Fibroblast of skin of left quadriceps (primary cell): ENCODE data around the gene IFI35.
"Not testable (repeated sequence)": the region's sequence is repeated elsewhere in the genome, so short reads cannot be mapped to it uniquely, and the experiment has no call there.

Source experiments
- DNase-seq, 2 experiments: peaks; one replicate each; pipeline ENCODE4 v3.0.0-alpha.2; 2013; ENCODE audit warnings: low read depth in 2 of 2

The IFI35 gene

DNA sequence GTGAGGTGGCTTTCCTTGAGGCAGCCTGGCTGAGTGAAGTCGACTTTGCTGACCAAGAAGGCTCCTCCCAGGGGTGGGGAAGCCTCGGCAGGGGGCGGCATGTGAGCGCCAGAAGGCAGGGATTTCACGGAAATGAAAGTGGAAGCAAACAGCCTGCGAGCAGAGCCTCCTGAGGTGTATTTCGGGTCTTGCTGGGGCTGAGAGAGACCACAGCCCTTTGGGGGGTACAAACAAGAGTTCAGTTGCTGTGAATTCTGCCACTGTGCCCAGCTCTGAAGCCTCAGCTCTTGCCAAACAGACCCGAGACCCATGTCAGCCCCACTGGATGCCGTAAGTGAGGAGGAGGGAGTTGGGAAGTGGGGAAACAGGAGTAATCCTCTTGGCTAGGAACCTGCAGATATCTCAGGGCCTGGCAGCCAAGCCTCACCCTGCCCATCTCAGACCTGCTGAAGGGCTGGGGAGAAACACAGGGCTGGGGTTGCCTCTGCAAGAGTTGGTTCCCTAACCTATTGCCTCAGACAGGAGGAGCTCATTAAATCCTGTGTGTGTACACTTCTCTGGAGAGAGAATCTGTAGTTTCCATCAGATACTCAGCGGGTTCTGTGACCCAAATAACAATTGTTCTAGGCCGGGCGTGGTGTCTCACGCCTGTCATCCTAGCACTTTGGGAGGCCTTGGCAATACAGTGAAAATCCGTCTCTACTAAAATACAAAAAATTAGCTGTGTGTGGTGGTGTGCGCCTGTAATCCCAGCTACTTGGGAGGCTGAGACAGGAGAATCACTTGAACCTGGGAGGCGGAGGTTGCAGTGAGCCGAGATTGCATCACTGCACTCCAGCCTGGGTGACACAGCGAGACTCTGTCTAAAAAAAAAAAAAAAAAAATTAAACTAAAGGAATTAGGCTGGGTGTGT is at the start of gene IFI35:
Gene IFI35 (plus strand): TSS at position 146 of the 913 bp plus-strand sequence. CDS start 164 bp downstream, at position 310.
- peak; percentile 53 to 54 for DNase-seq

DNA sequence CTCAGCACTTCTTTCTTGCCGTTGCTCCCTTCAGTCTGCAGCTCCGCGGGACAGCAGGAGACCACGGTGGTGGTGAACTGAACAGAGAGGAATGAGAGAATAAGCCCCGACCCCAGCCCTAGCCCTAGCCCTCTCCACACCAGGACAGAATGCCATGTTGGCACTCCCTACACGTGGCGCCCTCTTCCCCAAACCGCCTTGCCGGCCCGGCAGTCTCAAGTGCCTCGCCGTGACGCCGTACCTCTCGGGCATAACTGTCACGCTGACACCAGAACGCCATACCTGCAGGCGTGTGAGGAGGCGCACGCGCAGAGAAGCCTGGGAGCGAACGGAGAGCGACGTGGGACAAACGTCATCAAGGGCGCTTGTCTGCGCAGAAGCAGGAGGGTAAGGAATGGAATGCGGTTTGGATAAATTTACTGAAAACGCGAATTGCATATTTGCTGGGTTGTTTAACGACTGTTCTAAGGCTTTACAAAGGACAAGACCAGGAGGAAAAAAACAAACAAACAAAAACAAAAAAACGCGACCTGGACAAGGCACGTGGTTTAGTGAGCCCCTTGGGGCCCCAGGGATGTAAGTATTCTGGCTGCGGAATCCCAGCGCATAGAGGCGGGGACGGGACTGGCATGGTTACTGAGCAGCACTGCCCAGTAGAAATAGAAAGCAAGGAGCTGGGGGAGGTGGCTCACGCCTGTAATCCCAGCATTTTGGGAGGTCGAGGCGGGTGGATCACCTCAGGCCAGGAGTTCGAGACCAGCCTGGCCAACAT is 42.2 kb upstream of the IFI35 start, which contains the start of gene AARSD1:
Gene AARSD1 (minus strand): TSS at position 294 of the 772 bp plus-strand sequence. CDS start 14 bp downstream, at position 280.
- peak; percentile 79 to 81 for DNase-seq

DNA sequence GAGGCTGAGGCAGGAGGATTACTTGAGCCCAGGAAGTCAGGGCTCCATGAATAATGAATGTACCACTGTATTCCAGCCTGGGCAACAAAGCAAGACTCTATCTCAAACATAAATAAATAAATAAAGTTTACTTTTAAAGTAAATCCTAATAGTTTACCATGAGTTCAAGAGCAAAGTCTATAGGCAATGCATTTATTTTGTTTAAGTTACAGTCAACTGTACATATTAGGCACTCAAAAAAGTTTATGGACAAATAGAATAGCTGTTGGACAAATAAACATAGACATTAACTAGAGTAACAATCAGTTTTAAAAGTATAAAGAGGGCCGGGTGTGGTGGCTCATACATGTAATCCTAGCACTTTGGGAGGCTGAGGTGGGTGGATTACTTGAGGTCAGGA is 38.7 kb upstream of the IFI35 start:
- DNase-seq, result no peak

DNA sequence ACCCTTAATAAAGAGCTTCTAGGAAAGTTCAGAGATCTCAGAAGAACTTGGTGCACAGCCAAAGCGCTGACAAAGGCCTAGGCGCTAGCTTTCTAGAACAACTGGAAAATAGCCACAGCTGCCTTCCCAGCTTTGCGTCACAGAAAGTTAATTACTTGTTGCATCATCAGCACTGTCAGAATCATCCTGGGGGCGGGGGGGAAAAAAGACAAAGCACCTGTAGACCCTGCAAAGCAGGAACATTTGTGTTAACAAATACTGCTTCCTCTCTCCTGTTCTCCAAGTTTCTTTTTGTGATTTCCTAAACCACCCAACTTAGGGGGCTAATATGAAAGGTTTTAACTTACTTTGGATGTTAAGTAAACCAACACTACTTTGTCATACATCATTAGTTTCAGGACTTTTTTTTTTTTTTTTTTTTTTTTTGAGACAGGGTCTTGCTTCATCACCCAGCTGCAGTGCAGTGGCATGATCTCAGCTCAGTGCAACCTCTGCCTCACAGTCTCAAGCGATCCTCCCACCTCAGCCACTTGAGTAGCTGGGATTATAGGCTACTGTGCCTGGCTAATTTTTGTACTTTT is 37.5 kb upstream of the IFI35 start:
- no peak for DNase-seq

DNA sequence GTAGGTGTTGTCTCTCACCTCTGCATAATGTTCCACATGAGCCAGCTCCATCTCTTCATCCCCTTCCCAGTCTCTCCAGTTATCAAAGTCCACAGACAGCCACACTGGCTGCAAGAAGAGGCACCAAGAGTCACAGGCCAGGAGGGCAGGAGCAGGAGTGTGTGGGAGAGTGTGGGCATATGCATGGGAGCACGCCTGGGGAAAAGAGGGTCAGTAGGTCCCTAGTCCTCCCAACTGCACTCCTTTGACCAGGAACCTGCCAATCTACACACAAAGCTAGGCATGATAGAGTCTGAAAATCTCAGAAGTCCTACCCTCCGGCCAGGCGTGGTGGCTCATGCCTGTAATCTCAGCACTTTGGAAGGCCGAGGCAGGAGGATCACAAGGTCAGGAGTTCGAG is 35.0 kb upstream of the IFI35 start:
- no peak for DNase-seq

DNA sequence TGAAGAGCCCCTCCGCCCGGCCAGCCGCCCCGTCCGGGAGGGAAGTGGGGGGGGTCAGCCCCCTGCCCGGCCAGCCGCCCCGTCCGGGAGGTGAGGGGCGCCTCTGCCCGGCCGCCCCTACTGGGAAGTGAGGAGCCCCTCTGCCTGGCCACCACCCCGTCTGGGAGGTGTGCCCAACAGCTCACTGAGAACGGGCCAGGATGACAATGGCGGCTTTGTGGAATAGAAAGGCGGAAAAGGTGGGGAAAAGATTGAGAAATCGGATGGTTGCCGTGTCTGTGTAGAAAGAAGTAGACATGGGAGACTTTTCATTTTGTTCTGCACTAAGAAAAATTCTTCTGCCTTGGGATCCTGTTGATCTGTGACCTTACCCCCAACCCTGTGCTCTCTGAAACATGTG is 33.3 kb upstream of the IFI35 start:
- DNase-seq, result not testable (repeated sequence)

DNA sequence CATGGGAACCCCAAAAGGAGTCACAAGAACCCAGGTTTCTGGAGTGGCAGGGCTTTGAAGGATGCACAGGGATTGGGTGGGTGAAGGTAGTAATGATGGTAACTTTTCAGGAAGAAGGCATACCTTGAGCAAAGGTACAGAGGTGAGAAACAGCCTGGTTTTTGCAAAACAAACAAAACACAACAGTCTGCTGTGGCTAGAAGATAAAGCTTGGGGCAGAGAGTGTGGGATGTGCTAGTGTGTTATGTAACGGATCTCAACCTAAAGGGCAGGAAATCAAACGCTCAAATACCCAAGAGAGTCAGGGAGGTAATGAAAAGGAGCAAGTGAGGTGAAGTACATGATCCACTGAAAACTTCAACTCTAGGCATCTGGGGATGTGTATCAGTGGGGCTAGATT is 31.3 kb upstream of the IFI35 start:
- DNase-seq, result no peak

DNA sequence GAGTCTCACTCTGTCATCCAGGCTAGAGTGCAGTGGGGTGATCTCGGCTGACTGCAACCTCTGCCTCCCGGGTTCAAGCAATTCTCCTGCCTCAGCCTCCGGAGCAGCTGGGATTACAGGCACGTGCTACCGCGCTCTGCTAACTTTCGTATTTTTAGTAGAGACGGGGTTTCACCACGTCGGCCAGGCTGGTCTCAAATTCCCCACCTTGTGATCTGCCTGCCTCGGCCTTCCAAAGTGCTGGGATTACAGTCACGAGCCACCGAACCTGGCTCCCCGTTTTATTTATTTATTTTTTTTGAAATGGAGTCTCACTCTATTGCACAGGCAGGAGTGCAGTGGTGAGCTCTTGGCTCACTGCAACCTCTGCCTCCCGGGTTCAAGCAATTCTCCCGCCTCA is 30.9 kb upstream of the IFI35 start:
- not testable (repeated sequence) for DNase-seq

DNA sequence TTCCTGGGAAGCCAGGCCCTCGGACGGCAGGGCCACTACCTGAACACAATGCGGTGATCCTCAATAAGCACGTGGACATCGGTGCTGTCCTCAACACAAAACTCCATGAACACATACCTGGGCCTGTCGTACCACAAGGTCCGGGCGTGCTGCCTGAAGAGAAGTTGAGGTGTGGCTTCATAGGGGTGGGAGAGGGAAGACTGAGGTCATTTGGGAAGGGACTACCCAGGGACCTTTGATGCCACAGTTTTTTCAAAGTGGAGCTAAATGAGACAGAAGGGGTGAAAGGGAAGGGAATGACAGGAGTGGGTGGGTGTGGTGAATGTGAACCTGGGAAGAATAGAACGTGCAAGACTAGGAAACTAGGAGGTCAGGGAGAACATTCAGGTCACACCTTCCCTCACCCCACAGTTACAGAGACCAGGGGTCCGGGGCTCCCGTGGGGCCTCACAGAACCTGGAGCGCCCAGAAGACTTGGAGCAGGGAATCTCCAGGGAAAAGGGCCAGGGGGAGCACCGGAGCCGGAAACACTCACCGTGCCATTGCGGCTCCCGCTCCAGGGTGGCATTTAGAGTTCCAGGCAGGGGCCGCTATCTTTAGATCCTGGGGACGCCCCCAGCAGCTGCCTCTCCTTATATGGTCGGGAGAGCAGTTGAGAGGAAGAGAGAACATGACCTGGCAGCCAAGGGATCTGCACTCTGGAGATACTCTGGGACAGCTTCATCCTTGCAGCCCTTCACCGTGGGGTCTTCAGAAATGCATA is 26.9 kb upstream of the IFI35 start, which contains the start of gene PTGES3L:
Gene PTGES3L (minus strand): TSS at position 570 of the 763 bp plus-strand sequence. CDS start 27 bp downstream, at position 543.
- DNase-seq, result no peak

DNA sequence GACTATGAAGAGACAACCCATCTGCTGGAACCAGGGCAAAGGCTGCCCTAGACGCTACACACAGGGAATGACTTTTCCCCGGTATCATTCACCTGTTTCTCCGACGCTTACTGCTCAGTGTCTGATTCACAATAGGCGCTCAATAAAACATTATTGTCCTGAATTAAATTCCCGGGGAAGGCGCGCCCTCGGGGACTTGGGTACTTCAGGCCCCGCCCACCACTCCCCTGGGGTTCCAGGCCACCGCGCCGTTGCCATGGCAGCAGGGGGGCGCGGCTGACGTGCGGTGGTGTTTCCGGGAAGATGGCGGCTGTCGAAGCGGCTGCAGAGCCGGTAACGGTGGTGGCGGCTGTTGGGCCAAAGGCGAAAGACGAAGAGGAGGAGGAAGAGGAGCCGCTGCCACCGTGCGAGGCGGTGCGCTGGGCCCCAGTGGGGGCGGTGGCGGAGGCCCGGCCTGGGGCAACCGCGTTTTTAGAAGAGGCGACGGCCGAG is 26.3 kb upstream of the IFI35 start, which contains the start of gene RUNDC1:
Gene RUNDC1 (plus strand): TSS at position 292 of the 492 bp plus-strand sequence. CDS start 12 bp downstream, at position 304.
- DNase-seq, result peak; percentile 59 to 63

DNA sequence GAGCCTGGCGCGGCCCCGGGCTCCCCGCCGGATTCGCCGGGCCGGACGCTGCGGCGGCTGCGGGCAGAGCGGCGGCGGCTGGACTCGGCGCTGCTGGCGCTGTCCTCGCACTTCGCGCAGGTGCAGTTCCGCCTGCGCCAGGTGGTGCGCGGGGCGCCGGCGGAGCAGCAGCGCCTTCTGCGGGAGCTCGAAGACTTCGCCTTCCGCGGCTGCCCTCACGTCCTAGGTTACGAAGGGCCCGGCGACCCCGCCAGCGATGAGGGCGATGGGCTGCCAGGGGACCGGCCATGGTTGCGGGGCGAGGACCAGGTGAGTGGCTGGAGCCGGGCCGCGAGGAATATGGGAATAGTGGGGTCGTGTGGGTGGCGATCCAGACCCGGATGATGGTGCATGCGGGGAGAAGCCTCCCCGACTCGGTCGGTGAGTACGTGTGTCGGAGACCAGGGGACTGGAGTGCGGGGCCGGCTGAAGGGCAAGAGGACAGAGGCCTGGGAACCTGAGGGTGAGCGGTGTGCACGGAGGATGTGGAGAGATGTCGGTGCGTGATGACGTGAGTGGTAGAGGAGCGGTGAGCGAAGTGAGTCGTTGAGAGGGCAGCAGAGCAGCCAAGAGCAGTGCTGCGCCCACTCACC is 25.7 kb upstream of the IFI35 start:
- no peak for DNase-seq

DNA sequence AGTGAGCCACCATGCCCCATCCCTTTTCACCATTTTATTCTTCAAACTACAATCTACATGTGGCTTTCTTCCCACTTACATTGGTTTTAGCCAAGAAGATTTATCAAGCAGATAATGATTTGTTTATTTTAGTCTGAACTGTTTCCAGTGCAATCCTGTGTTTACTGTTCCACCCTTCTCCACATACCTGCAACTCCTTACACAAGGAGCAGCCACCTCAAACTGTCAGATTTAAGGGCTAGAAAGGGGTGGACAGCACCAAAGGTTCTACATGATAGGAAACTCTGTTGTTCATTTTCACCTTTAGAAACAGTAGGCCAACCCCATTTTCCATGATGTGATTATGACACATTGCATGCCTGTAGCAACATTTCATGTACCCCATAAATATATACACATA is 24.3 kb upstream of the IFI35 start:
- no peak for DNase-seq

DNA sequence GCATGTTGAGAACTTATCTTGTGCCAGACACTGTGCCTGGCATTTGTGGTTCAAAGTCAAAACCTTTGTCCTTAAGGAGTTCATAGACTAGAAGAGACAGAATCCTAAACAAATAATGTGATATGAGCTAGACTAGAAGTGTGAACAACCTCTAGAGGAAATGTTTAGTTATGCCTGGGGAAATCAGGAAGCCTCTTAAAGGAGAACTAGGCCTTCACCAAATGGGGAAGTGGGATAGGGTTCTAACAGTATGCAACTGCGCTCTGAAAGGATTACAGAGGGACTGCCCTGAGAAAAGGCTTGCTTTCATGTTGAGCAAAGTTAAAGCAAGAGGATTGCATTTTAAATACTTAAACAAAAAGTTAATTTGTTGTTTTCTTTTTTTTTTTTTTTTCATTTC is 21.4 kb upstream of the IFI35 start:
- DNase-seq, result no peak

DNA sequence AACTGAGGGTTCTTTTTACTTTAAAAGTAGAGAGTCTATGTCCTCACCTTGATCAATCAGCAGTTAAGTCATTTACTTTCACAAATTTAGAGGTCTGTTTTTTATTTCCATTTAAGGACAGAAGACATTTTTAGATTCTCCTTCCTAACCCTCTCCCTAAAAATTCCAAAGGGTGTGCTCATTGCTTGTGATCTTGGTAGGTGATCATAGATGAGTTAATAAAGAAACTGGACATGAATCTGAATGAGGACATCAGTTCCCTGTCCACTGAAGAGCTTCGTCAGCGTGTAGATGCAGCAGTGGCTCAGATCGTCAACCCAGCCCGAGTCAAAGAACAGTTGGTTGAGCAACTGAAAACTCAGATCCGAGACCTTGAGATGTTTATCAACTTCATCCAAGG is 17.4 kb upstream of the IFI35 start:
- no peak for DNase-seq

DNA sequence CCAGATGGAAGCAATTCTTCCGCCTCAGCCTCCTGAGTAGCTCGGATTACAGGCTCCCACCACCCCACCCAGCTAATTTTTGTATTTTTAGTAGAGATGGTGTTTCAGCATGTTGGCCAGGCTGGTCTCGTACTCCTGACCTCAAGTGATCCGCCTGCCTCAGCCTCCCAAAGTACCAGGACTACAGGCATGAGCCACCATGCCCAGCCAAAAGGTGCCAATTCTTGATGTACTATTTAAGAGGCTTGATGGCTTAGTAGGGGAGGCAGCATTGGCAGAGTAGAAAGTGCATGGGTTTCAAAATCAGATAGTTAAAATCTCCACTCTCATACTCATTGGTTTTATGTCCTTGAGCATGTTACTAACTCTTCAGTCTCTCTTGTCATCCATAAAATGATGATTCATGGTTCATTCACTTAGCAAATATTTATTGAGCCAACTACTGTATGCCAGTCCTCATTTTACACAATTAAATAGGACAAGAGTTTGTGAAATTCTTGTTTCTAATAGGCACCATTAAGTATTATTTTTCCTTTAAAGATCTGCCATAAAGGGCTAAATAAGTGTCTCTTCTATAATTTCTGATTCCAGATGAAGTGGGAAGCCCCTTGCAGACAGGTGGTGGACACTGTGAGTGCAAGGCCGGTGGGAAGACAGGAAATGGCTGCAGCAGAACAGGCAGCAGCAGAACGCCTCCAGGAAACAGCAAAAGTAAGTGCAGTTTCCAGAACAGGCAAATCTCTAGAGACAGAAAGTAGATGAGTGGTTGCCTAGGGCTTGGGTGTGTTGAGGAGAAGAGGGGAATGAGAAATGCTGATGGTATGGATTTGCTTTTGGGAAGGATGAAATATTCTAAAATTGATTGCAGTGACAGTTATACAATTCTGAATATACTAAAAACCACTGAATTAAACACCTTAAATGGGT is 16.6 kb upstream of the IFI35 start:
- DNase-seq, result no peak

DNA sequence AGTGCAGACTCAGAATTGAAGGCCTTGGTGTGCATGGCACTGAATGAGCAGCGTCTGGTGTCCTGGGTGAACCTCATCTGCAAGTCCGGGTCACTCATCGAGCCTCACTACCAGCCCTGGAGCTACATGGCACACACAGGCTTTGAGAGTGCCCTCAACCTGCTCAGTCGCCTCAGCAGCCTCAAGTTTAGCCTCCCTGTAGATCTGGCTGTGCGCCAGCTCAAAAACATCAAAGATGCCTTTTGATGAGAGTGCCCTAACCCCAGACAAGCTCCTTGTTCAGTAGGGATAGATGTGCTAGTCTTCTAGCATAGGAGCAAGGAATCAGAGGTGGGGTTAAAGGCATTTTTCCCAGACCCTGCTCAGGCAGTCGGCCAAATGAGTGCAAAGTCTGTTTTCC is 15.1 kb upstream of the IFI35 start:
- DNase-seq, result no peak

DNA sequence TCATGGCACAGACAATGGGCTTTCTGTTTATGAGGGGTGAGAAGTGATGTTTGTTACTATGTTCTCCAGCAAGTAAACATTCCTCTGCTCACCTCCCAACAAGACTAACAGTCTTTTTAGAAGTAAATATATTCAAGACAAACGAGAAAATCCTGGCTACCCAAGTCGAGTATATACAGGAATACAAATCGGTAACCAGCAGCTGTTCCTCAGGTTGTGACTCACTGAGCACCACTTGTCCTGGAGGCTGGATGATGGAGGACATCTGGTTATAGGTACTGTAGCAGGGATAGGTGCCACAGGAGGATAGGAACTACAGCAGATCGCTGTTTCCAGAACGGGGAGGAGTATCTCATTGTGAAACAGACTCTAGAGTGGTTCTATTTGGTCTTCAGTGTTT is 13.7 kb upstream of the IFI35 start:
- DNase-seq, result no peak

DNA sequence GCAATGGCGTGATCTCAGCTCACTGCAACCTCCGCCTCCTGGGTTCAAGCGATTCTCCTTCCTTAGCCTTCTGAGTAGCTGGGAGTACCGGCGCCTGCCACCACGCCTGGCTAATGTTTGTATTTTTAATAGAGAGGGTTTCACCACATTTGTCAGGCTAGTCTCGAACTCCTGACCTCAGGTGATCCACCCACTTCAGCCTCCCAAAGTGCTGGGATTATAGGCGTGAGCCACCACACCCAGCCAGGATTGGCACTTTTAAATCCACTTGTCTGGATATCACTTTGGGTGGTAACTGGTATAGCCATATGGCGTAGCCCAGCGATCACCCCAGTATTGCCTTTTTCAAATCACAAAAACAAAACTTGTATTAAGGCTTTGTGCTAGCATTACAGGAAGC is 12.7 kb upstream of the IFI35 start:
- DNase-seq, result not testable (repeated sequence)

DNA sequence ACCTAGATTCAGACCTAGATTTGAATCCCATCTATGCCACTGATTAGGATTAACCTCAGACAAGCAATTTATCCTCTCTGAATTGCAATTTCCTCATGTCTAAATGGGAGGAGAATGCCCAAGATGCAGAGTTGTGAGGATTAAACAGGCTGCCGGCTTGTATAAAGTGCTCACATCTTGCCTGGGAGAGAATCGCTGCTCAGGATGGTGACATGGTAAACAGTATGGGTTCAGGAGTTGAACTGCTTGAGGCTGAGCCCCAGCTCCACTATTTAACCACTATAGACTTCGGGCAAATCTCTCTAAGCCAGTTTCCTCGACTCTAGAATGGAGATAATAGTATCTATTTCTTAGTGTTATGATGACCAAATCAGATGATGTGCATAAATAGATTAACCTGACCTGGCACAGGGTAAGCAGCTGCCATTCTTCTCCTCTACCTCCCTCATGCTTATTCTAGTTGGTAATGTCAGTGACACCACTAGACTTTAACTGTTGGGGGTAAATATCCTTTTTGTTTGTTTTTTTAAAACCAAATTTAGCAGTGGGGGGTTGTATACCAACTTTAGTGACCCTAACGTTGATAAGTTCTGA is 9.1 kb upstream of the IFI35 start:
- DNase-seq, result no peak
